MM.1S (cell line): Measurements from ENCODE around the gene ZSCAN30.
A peak's percentile ranks its signal among the peaks of the same experiment; 100 is the strongest.

Experiments used
- DNase-seq: peaks from one replicate; pipeline ENCODE4 v3.0.0-alpha.2; 2015
- H2AFZ ChIP-seq: fragments of 300-600 bp; sonication (generic); 2 replicates; pipeline ENCODE4 v1.6.0; 2016; ENCODE audit warnings: antibody characterized with exemption, low read length
- H3F3A ChIP-seq: fragments of 300-600 bp; sonication (generic); 2 replicates; pipeline ENCODE4 v1.6.1; 2016; ENCODE audit warnings: mild to moderate bottlenecking, antibody characterized with exemption, low read length, moderate library complexity, mixed read lengths; ENCODE audit not compliant: insufficient read depth
- H3K27ac ChIP-seq: fragments of 300-600 bp; sonication (generic); 2 replicates; pipeline ENCODE4 v1.5.1; 2016; ENCODE audit warnings: mild to moderate bottlenecking, low read length
- H3K27me3 ChIP-seq: fragments of 300-600 bp; sonication (generic); replicated peaks from 2 replicates; pipeline ENCODE4 v1.6.0; 2016; ENCODE audit warnings: low read length; ENCODE audit not compliant: insufficient read depth
- H3K36me3 ChIP-seq: fragments of 300-600 bp; sonication (generic); replicated peaks from 2 replicates; pipeline ENCODE4 v1.6.1; 2016; ENCODE audit warnings: mild to moderate bottlenecking, low read length, mixed read lengths; ENCODE audit not compliant: insufficient read depth
- H3K4me1 ChIP-seq: fragments of 300-600 bp; sonication (generic); 2 replicates; pipeline ENCODE4 v1.6.1; 2016; ENCODE audit warnings: low read length, mixed read lengths
- H3K4me2 ChIP-seq: fragments of 300-600 bp; sonication (generic); 2 replicates; pipeline ENCODE4 v1.6.0; 2016; ENCODE audit warnings: low read depth, low read length
- H3K4me3 ChIP-seq: fragments of 300-600 bp; sonication (generic); 2 replicates; pipeline ENCODE4 v1.5.1; 2016; ENCODE audit warnings: low read length, mixed read lengths
- H3K79me2 ChIP-seq: fragments of 300-600 bp; sonication (generic); 2 replicates; pipeline ENCODE4 v1.6.1; 2016; ENCODE audit warnings: mixed run types, low read length, mixed read lengths
- H3K9ac ChIP-seq: fragments of 300-600 bp; sonication (generic); 2 replicates; pipeline ENCODE4 v1.6.1; 2016; ENCODE audit warnings: low read length, mixed read lengths
- H3K9me2 ChIP-seq: fragments of 300-600 bp; sonication (generic); replicated peaks from 2 replicates; pipeline ENCODE4 v1.6.1; 2016; ENCODE audit warnings: mild to moderate bottlenecking, low read length, mixed read lengths; ENCODE audit not compliant: insufficient read depth
- H3K9me3 ChIP-seq: fragments of 300-600 bp; sonication (generic); replicated peaks from 2 replicates; pipeline ENCODE4 v1.6.1; 2016; ENCODE audit warnings: mild to moderate bottlenecking, low read length, mixed read lengths; ENCODE audit not compliant: insufficient read depth
- H4K20me1 ChIP-seq: fragments of 300-600 bp; sonication (generic); 2 replicates; pipeline ENCODE4 v1.6.1; 2016; ENCODE audit warnings: mild to moderate bottlenecking, low read length, moderate library complexity, mixed read lengths; ENCODE audit not compliant: insufficient read depth
- EZH2 ChIP-seq: fragments of 300-600 bp; sonication (generic); optimal IDR thresholded peaks from 2 replicates; pipeline ENCODE3; 2017; ENCODE audit warnings: low read depth, mild to moderate bottlenecking, antibody characterized with exemption, low read length, mixed read lengths
- EZH2phosphoT487 ChIP-seq: fragments of 300-600 bp; sonication (generic); IDR thresholded peaks from 2 replicates; pipeline ENCODE4 v1.6.1; 2018; ENCODE audit warnings: antibody characterized with exemption, low read length
- TF ChIP-seq, protein P1 (sequence below): fragments of 300-600 bp; sonication (generic); IDR thresholded peaks from 2 replicates; pipeline ENCODE4 v1.5.1; 2016; ENCODE audit warnings: antibody characterized with exemption, low read length, mixed read lengths

Gene ZSCAN30

DNA sequence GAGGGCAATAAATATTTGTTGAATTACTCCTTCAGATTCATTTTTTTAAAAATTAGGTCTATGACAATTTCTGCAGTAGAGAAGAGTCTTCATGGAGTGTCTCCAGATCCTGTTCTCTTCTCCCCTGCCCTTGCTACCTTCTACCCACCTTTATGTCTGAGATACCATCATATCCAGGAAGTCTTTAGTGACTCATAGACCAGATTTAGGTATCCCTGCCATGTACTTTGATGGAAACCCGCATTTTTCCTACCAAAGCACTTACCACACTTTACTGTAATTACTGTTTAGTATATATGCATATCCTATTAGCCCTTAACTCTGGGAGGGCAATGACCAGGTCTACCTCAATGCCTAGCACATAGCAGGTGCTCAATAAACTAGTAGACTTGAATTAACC, 37.6 kb downstream of the ZSCAN30 start:
- Histone ChIP-seq H2AFZ (no peak overlapping the region), H3K9me3 (no peaks in the 10 kb centered on the region), H4K20me1 (no peaks in the 10 kb centered on the region), H3K9ac (no peak overlapping the region), H3K4me2 (no peak overlapping the region), H3K4me3 (no peak overlapping the region), H3F3A (no peaks in the 10 kb centered on the region), H3K9me2 (no peaks in the 10 kb centered on the region), H3K27me3 (no peaks in the 10 kb centered on the region), H3K79me2 (no peaks in the 10 kb centered on the region), H3K27ac (no peak overlapping the region), H3K4me1 (peaks cover 4% of the 10 kb centered on the region; the same call in 1 of the 2 replicates), H3K36me3 (0 out of 2 replicates have a peak, but pooled peaks cover 4% of the 10 kb centered on the region)
- no peak for DNase-seq
- TF ChIP-seq EZH2, result no peak
- no peak for TF ChIP-seq EZH2phosphoT487
- TF ChIP-seq, protein P1, sequence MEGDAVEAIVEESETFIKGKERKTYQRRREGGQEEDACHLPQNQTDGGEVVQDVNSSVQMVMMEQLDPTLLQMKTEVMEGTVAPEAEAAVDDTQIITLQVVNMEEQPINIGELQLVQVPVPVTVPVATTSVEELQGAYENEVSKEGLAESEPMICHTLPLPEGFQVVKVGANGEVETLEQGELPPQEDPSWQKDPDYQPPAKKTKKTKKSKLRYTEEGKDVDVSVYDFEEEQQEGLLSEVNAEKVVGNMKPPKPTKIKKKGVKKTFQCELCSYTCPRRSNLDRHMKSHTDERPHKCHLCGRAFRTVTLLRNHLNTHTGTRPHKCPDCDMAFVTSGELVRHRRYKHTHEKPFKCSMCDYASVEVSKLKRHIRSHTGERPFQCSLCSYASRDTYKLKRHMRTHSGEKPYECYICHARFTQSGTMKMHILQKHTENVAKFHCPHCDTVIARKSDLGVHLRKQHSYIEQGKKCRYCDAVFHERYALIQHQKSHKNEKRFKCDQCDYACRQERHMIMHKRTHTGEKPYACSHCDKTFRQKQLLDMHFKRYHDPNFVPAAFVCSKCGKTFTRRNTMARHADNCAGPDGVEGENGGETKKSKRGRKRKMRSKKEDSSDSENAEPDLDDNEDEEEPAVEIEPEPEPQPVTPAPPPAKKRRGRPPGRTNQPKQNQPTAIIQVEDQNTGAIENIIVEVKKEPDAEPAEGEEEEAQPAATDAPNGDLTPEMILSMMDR, result no peak

GRCh38 chr18:35248429-35248828, 41.6 kb downstream of the ZSCAN30 start:
- no peak overlapping the region for H2AFZ ChIP-seq
- H3K4me2 ChIP-seq, result no peak overlapping the region

DNA sequence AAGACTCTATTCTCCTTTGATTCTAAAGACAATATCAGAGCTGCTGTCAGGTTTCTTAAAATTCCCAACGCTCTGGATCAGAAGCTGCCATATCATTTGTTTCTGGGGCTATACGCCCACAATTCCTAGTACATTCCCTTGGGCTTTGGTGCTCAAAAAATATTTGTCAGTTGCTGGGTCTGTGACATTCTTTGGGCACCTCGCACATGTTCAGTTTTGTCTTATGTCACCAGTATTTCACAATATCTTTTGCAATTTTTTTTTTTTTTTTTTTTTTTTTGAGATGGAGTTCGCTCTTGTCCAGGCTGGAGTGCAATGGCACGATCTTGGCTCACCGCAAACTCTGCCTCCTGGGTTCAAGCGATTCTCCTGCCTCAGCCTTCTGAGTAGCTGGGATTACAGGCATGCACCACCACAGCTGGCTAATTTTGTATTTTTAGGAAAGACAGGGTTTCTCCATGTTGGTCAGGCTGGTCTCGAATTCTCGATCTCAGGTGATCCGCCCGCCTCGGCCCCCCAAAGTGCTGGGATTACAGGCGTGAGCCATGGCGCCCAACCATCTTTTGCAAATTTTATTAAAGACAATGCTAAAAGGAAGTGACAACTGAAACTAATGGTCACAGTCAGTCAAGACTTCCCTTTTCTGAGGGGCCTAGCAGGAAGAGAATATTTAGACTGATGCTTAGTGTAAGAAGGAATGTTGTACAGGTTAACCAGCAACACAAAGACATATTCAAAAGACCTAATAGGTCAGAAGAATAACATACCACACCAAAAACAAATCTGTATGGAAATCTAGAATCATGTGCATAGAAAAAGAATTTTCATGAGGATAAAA, 42.4 kb downstream of the ZSCAN30 start:
- peaks cover 4% of the 10 kb centered on the region; the same call in 1 of the 2 replicates for H3K4me1 ChIP-seq
- no peak overlapping the region for H3K9ac ChIP-seq
- no peaks in the 10 kb centered on the region for H3K27me3 ChIP-seq
- TF ChIP-seq EZH2phosphoT487 (no peak), EZH2 (no peak)
- TF ChIP-seq, protein P1, result no peak
- 0 out of 2 replicates have a peak, but pooled peaks cover 8% of the 10 kb centered on the region for H3K36me3 ChIP-seq
- H3K27ac ChIP-seq, result no peak overlapping the region
- no peaks in the 10 kb centered on the region for H3F3A ChIP-seq
- no peaks in the 10 kb centered on the region for H3K9me2 ChIP-seq
- H4K20me1 ChIP-seq, result no peaks in the 10 kb centered on the region
- H2AFZ ChIP-seq, result no peak overlapping the region
- no peak overlapping the region for H3K4me3 ChIP-seq
- H3K9me3 ChIP-seq, result no peaks in the 10 kb centered on the region
- H3K79me2 ChIP-seq, result peaks cover under 1% of the 10 kb centered on the region; the same call in 1 of the 2 replicates
- DNase-seq, result no peak
- H3K4me2 ChIP-seq, result 0 out of 2 replicates have a peak overlapping the region, but pooled peaks have one; percentile 6

More at GRCh38 chr18:35248429-35248828, 41.6 kb downstream of the ZSCAN30 start:
- Histone ChIP-seq H3K27me3 (no peaks in the 10 kb centered on the region), H3F3A (no peaks in the 10 kb centered on the region), H3K36me3 (0 out of 2 replicates have a peak, but pooled peaks cover 8% of the 10 kb centered on the region), H3K9me2 (no peaks in the 10 kb centered on the region), H3K79me2 (no peaks in the 10 kb centered on the region), H3K4me1 (peaks cover 4% of the 10 kb centered on the region; the same call in 1 of the 2 replicates), H3K9me3 (no peaks in the 10 kb centered on the region), H3K9ac (no peak overlapping the region), H3K4me3 (no peak overlapping the region), H3K27ac (no peak overlapping the region), H4K20me1 (no peaks in the 10 kb centered on the region)
- no peak for DNase-seq
- TF ChIP-seq, protein P1, result no peak
- TF ChIP-seq EZH2phosphoT487 (no peak), EZH2 (no peak)
